Measurements from ENCODE around the gene LDLRAD4. TPM values are rescaled to one million over a fixed set of nuclear protein-coding genes. Genes with fewer than 3 reads are reported as not detected.

The LDLRAD4 gene
- total and polyA plus RNA-seq, 2 experiments from 2014 or later = 0.73 to 1.9 TPM

DNA sequence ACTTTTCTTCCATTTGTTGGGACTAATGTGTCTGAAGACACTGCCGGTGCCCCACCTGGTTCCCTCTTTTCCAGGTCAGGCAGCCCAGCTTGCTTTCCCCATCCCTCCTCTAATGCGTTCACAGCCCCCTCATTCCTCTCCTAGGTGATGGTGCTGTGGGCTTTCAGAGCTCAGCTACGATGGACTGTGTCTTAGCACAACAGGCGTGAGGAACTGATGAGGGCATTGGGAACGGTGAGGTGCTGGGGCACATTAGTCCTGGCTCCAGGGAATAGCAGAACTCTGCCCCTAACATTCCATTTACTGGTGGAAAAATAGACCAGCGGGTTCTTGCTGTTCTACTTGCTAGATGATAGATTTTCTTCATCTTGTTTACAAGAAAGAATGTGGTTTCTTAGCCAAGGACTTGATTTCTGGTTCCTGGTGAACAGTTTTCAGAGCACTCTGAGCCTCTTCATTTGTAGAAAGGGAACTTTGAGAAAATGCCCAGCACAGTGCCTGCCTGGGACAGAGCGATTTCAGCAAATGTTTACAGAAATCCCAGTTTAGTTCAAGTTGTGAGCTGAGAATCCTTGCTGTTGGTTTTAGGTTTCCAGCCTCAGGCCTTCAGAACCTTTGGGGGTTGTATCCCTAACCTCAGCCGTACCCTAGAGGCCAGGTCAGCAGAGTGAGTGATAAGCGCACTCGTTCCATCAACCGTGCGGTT is 42.5 kb downstream of the LDLRAD4 start:
- Mint-ChIP-seq H3K36me3 (ENCODE audit: low read depth) (no peaks in the 10 kb centered on the region; the same call in 2 of the 3 replicates), H3K9me3 (no peaks in the 10 kb centered on the region), H3K4me1 (peaks cover 23% of the 10 kb centered on the region), H3K27me3 (ENCODE audit: insufficient read depth, low read depth, poor library complexity) (peaks cover 10% of the 10 kb centered on the region), H3K27ac (no peak overlapping the region), H3K4me3 (no peak overlapping the region)
- ATAC-seq = no peak
- peak; percentile 31 for DNase-seq (ENCODE audit: low spot score)
- no peak overlapping the region for H3K4me2 ChIP-seq
- H3K9me2 ChIP-seq (ENCODE audit: insufficient read depth) = no peaks in the 10 kb centered on the region
- H3K27me3 ChIP-seq (ENCODE audit: insufficient read depth) = no peaks in the 10 kb centered on the region
- TF ChIP-seq EZH2 (IDR thresholded peaks at IDR 0.05; ENCODE audit: low read depth, unreplicated experiment) (no peak), CTCF (conservative IDR thresholded peaks at IDR 0.05; ENCODE audit: low read depth in 2 of 2) (no peak), ETS1 (IDR thresholded peaks at IDR 0.05) (no peak), JUNB (IDR thresholded peaks at IDR 0.05; ENCODE audit: unreplicated experiment) (no peak), ZNF114 (CRISPR knock-in tag; IDR thresholded peaks at IDR 0.05) (no peak), REST (IDR thresholded peaks at IDR 0.05; ENCODE audit: unreplicated experiment) (no peak), ZNF331 (CRISPR knock-in tag; IDR thresholded peaks at IDR 0.05; ENCODE audit: low read depth) (no peak), POLR2AphosphoS5 (IDR thresholded peaks at IDR 0.05; ENCODE audit: low read depth) (no peak), CREB1 (CRISPR knock-in tag; IDR thresholded peaks at IDR 0.05; ENCODE audit: low read depth) (no peak), NANOG (IDR thresholded peaks at IDR 0.05; ENCODE audit: borderline replicate concordance) (no peak), EZH2phosphoT487 (IDR thresholded peaks at IDR 0.05; ENCODE audit: unreplicated experiment) (no peak), STAT1 (IDR thresholded peaks at IDR 0.05; ENCODE audit: unreplicated experiment) (no peak)
- TF ChIP-seq, protein P1, sequence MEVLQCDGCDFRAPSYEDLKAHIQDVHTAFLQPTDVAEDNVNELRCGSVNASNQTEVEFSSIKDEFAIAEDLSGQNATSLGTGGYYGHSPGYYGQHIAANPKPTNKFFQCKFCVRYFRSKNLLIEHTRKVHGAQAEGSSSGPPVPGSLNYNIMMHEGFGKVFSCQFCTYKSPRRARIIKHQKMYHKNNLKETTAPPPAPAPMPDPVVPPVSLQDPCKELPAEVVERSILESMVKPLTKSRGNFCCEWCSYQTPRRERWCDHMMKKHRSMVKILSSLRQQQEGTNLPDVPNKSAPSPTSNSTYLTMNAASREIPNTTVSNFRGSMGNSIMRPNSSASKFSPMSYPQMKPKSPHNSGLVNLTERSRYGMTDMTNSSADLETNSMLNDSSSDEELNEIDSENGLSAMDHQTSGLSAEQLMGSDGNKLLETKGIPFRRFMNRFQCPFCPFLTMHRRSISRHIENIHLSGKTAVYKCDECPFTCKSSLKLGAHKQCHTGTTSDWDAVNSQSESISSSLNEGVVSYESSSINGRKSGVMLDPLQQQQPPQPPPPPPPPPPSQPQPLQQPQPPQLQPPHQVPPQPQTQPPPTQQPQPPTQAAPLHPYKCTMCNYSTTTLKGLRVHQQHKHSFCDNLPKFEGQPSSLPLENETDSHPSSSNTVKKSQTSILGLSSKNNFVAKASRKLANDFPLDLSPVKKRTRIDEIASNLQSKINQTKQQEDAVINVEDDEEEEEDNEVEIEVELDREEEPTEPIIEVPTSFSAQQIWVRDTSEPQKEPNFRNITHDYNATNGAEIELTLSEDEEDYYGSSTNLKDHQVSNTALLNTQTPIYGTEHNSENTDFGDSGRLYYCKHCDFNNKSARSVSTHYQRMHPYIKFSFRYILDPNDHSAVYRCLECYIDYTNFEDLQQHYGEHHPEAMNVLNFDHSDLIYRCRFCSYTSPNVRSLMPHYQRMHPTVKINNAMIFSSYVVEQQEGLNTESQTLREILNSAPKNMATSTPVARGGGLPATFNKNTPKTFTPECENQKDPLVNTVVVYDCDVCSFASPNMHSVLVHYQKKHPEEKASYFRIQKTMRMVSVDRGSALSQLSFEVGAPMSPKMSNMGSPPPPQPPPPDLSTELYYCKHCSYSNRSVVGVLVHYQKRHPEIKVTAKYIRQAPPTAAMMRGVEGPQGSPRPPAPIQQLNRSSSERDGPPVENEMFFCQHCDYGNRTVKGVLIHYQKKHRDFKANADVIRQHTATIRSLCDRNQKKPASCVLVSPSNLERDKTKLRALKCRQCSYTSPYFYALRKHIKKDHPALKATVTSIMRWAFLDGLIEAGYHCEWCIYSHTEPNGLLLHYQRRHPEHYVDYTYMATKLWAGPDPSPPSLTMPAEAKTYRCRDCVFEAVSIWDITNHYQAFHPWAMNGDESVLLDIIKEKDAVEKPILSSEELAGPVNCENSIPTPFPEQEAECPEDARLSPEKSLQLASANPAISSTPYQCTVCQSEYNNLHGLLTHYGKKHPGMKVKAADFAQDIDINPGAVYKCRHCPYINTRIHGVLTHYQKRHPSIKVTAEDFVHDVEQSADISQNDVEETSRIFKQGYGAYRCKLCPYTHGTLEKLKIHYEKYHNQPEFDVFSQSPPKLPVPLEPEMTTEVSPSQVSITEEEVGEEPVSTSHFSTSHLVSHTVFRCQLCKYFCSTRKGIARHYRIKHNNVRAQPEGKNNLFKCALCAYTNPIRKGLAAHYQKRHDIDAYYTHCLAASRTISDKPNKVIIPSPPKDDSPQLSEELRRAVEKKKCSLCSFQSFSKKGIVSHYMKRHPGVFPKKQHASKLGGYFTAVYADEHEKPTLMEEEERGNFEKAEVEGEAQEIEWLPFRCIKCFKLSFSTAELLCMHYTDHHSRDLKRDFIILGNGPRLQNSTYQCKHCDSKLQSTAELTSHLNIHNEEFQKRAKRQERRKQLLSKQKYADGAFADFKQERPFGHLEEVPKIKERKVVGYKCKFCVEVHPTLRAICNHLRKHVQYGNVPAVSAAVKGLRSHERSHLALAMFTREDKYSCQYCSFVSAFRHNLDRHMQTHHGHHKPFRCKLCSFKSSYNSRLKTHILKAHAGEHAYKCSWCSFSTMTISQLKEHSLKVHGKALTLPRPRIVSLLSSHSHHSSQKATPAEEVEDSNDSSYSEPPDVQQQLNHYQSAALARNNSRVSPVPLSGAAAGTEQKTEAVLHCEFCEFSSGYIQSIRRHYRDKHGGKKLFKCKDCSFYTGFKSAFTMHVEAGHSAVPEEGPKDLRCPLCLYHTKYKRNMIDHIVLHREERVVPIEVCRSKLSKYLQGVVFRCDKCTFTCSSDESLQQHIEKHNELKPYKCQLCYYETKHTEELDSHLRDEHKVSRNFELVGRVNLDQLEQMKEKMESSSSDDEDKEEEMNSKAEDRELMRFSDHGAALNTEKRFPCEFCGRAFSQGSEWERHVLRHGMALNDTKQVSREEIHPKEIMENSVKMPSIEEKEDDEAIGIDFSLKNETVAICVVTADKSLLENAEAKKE (CRISPR knock-in tag; IDR thresholded peaks at IDR 0.05) = no peak
- H3K4me3 ChIP-seq = no peak overlapping the region
- 0 out of 2 replicates have a peak, but pooled peaks cover 3% of the 10 kb centered on the region for H3F3A ChIP-seq (replicated peaks; ENCODE audit: low read depth)
- H3K79me2 ChIP-seq (replicated peaks; ENCODE audit: insufficient read depth) = no peaks in the 10 kb centered on the region
- 0 out of 2 replicates have a peak overlapping the region, but pooled peaks have one; percentile 28 for H2AFZ ChIP-seq
- H4K20me1 ChIP-seq (replicated peaks; ENCODE audit: insufficient read depth) = no peaks in the 10 kb centered on the region
- peaks cover 13% of the 10 kb centered on the region; the same call in 1 of the 2 replicates for H3K4me1 ChIP-seq (ENCODE audit: insufficient read depth)
- no peaks in the 10 kb centered on the region for H3K36me3 ChIP-seq (ENCODE audit: insufficient read depth)
- no peak overlapping the region; the same call in 1 of the 2 replicates for H3K27ac ChIP-seq (ENCODE audit: low read depth)

Measured in GM23338 (cell line).